OCI-LY3 (cell line): Measurements from ENCODE around the gene MMP14.

Experiments
- EZH2phosphoT487 ChIP-seq: fragments of 200-600 bp; shearing (Covaris generic); IDR thresholded peaks from 2 replicates; pipeline ENCODE4 v1.6.1; 2018; ENCODE audit warnings: antibody characterized with exemption, mixed run types, low read depth
- TF ChIP-seq, protein P1 (sequence below): fragments of 200-600, 300-600 bp; sonication (generic); IDR thresholded peaks from 2 replicates; pipeline ENCODE4 v1.5.1; 2014; ENCODE audit warnings: antibody characterized with exemption, low read length, low read depth

- TF ChIP-seq, protein P1, sequence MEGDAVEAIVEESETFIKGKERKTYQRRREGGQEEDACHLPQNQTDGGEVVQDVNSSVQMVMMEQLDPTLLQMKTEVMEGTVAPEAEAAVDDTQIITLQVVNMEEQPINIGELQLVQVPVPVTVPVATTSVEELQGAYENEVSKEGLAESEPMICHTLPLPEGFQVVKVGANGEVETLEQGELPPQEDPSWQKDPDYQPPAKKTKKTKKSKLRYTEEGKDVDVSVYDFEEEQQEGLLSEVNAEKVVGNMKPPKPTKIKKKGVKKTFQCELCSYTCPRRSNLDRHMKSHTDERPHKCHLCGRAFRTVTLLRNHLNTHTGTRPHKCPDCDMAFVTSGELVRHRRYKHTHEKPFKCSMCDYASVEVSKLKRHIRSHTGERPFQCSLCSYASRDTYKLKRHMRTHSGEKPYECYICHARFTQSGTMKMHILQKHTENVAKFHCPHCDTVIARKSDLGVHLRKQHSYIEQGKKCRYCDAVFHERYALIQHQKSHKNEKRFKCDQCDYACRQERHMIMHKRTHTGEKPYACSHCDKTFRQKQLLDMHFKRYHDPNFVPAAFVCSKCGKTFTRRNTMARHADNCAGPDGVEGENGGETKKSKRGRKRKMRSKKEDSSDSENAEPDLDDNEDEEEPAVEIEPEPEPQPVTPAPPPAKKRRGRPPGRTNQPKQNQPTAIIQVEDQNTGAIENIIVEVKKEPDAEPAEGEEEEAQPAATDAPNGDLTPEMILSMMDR = no peak
- TF ChIP-seq EZH2phosphoT487 = no peak
These were observed 12.9 kb downstream of the MMP14 start for GRCh38 chr14:22849212-22849819.
